Smooth muscle cell (in vitro differentiated cells): Measurements from ENCODE around the gene ALOX5. TPM values are rescaled to one million over a fixed set of nuclear protein-coding genes. Genes with fewer than 3 reads are reported as not detected.
"Not testable (repeated sequence)": the region's sequence is repeated elsewhere in the genome, so short reads cannot be mapped to it uniquely, and the experiment has no call there.

Experiments
- DNase-seq: peaks from one replicate; lab custom pipeline; 2025; ENCODE audit not compliant: unreplicated experiment; lab: John Stamatoyannopoulos, UW
- H2AFZ ChIP-seq: fragments of 200-600 bp; sonication (generic); 2 replicates; pipeline ENCODE4 v1.6.0; 2016; ENCODE audit warnings: antibody characterized with exemption, low read depth, mild to moderate bottlenecking
- H3F3A ChIP-seq: fragments of 200-600 bp; sonication (generic); 2 replicates; pipeline ENCODE4 v1.6.0; 2017; ENCODE audit warnings: antibody characterized with exemption, low read depth
- H3K27ac ChIP-seq: fragments of 200-600 bp; sonication (generic); 2 replicates; pipeline ENCODE4 v1.5.1; 2016; ENCODE audit warnings: low read depth, mild to moderate bottlenecking
- H3K27me3 ChIP-seq: fragments of 200-600 bp; sonication (generic); 2 replicates; pipeline ENCODE4 v1.6.1; 2016; ENCODE audit warnings: low read depth, mild to moderate bottlenecking
- H3K36me3 ChIP-seq: fragments of 200-600 bp; sonication (generic); 2 replicates; pipeline ENCODE4 v1.5.1; 2016; ENCODE audit warnings: low read depth
- H3K4me1 ChIP-seq: fragments of 200-600 bp; sonication (generic); 2 replicates; pipeline ENCODE4 v1.5.1; 2016; ENCODE audit warnings: low read depth
- H3K4me2 ChIP-seq: fragments of 200-600 bp; sonication (generic); 2 replicates; pipeline ENCODE4 v1.6.0; 2016; ENCODE audit warnings: mild to moderate bottlenecking
- H3K4me3 ChIP-seq: fragments of 200-600 bp; sonication (generic); 2 replicates; pipeline ENCODE4 v1.5.1; 2016; ENCODE audit warnings: mild to moderate bottlenecking
- H3K79me2 ChIP-seq: fragments of 200-600 bp; sonication (generic); 2 replicates; pipeline ENCODE4 v1.6.0; 2016; ENCODE audit warnings: low read depth, mild to moderate bottlenecking
- H3K9ac ChIP-seq: fragments of 200-600 bp; sonication (generic); 2 replicates; pipeline ENCODE4 v1.6.0; 2016; ENCODE audit warnings: low read depth
- H3K9me3 ChIP-seq: fragments of 200-600 bp; sonication (generic); replicated peaks from 2 replicates; pipeline ENCODE4 v1.5.1; 2016; ENCODE audit warnings: low read depth
- H4K20me1 ChIP-seq: fragments of 200-600 bp; sonication (generic); 2 replicates; pipeline ENCODE4 v1.6.0; 2016; ENCODE audit warnings: low read depth
- WGBS: methylation state at CpG from one replicate; pipeline ENCODE4 v1.1.7; 2016; ENCODE audit warnings: low lambda C conversion rate; 5-methylcytosine and 5-hydroxymethylcytosine counted together
- polyA plus RNA-seq: library from polyadenylated mRNA; unstranded; fragments of >200 nt; fragmentation: Nextera tagmentation; extraction: Ambion mirVana; gene quantifications from 2 replicates; pipeline ENCODE4 v1.2.1, GENCODE V29; 2016
- total RNA-seq: library from RNA; depleted of rRNA; stranded (reverse); fragments of >200 nt; gene quantifications from 2 replicates; pipeline ENCODE4 v1.2.3, GENCODE V29; 2014
- TF ChIP-seq, protein P1 (sequence below): fragments of 200-600 bp; sonication (generic); IDR thresholded peaks from 2 replicates; pipeline ENCODE4 v1.5.1; 2017; ENCODE audit warnings: borderline replicate concordance, mild to moderate bottlenecking, antibody characterized with exemption; ENCODE audit not compliant: insufficient read depth, poor library complexity, severe bottlenecking

The ALOX5 gene
- total and polyA plus RNA-seq, 2 experiments from 2014 or later = 0.18 TPM; not detected in 1

DNA sequence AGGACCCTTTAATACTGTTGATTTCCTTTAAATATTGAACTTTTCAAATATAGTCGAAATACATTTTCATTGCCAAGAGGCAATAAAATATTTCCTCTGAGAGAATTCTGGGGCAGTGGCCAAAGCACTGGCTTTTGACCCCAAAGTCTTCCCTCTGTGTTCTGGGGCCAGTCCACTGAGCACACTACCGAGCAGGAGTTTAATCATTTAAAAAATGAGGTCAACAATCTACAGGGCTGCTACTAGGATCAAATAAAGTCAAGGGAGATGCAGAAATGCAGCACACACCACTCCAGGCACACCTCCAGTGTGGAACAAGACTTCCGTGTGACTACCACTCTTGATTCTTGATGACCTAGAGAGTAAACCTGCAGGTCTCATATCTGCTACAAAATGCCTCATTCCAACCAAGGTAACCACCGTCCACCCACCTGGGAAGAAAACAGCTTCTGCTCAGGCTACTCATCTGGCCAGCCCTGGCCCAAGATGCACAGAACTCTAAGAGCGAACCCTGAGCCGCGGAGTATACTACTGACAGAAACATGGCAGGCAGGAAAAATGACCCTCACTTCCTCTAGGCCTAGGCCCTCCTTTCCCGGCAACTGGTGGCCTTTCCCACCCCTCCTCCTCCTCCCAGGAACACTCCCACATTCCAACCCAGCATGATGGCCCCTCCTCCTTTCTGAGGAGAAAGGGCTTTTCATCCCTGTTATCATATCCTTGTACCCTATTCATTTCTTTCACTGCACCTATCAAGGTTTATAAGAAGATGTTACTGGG, 97.7 kb downstream of the ALOX5 start:
- Histone ChIP-seq H3F3A (no peaks in the 10 kb centered on the region), H2AFZ (no peak overlapping the region), H3K4me2 (no peak overlapping the region), H3K27ac (peak overlapping the region; percentile 34), H3K27me3 (no peaks in the 10 kb centered on the region), H3K36me3 (no peaks in the 10 kb centered on the region), H4K20me1 (peaks cover 15% of the 10 kb centered on the region), H3K9me3 (no peaks in the 10 kb centered on the region), H3K4me1 (peaks cover 12% of the 10 kb centered on the region), H3K79me2 (no peaks in the 10 kb centered on the region), H3K4me3 (no peak overlapping the region), H3K9ac (no peak overlapping the region)
- 82% methylated on average over 8 of the region's 8 CpGs for WGBS
- TF ChIP-seq, protein P1, sequence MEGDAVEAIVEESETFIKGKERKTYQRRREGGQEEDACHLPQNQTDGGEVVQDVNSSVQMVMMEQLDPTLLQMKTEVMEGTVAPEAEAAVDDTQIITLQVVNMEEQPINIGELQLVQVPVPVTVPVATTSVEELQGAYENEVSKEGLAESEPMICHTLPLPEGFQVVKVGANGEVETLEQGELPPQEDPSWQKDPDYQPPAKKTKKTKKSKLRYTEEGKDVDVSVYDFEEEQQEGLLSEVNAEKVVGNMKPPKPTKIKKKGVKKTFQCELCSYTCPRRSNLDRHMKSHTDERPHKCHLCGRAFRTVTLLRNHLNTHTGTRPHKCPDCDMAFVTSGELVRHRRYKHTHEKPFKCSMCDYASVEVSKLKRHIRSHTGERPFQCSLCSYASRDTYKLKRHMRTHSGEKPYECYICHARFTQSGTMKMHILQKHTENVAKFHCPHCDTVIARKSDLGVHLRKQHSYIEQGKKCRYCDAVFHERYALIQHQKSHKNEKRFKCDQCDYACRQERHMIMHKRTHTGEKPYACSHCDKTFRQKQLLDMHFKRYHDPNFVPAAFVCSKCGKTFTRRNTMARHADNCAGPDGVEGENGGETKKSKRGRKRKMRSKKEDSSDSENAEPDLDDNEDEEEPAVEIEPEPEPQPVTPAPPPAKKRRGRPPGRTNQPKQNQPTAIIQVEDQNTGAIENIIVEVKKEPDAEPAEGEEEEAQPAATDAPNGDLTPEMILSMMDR = no peak
- DNase-seq = no peak

DNA sequence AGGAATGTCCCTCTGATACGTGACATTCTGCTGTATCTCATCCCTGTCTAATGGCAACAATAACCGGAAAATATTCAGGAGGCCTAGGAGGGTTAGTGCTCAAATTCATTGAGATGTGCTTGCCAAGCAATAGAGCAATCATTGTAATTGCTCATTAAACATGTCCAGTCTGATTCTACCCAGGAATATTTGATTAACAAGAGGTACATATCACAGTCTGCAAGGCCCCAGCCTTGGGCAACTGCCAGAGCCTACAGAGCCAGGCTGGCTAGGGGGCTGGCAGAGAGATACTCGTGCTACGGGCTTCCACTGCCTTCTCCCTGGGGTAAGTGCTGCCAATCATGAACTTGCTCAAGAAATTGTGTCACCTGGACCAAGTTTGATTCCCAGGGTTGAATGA, 99.1 kb downstream of the ALOX5 start:
- peaks cover 15% of the 10 kb centered on the region for H4K20me1 ChIP-seq
- WGBS = 92% methylated on average over 4 of the region's 4 CpGs

DNA sequence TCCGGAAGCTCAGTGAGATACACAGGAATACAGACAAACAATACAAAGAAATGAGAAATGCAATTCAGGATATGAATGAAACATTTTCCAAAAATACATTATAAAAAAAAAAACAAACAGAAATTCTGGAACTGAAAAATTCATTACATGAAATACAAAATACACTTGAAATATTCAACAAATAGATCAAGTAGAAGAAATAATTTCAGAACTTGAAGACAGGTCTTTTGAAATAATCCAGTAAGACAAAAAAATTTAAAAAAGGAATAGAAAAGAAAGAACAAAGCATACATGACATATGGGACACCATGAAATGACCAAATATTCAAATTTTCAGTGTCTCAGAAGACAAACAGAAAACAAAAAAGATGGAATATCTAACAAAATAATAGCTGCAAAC, 102.5 kb downstream of the ALOX5 start:
- no peaks in the 10 kb centered on the region for H3F3A ChIP-seq
- TF ChIP-seq, protein P1 = no peak
- H3K4me3 ChIP-seq = no peak overlapping the region
- peaks cover 4% of the 10 kb centered on the region for H3K4me1 ChIP-seq
- 100% methylated on average over 1 of the region's 1 CpG for WGBS
- no peak overlapping the region for H3K4me2 ChIP-seq
- no peak overlapping the region for H3K9ac ChIP-seq
- no peak overlapping the region for H2AFZ ChIP-seq
- H3K27me3 ChIP-seq = no peaks in the 10 kb centered on the region
- no peaks in the 10 kb centered on the region for H3K79me2 ChIP-seq
- no peaks in the 10 kb centered on the region for H3K36me3 ChIP-seq
- H3K9me3 ChIP-seq = no peaks in the 10 kb centered on the region
- H4K20me1 ChIP-seq = peaks cover 3% of the 10 kb centered on the region
- DNase-seq = no peak
- H3K27ac ChIP-seq = no peak overlapping the region

More for the DNA sequence above, 99.1 kb downstream of the ALOX5 start:
- Histone ChIP-seq H3K27ac (no peak overlapping the region), H3K9me3 (no peaks in the 10 kb centered on the region), H3K4me1 (peaks cover 12% of the 10 kb centered on the region), H3K36me3 (no peaks in the 10 kb centered on the region), H3K79me2 (no peaks in the 10 kb centered on the region), H3K4me3 (no peak overlapping the region), H3F3A (no peaks in the 10 kb centered on the region), H3K4me2 (no peak overlapping the region), H2AFZ (no peak overlapping the region), H3K27me3 (no peaks in the 10 kb centered on the region), H3K9ac (no peak overlapping the region)
- TF ChIP-seq, protein P1 = no peak
- DNase-seq = no peak

DNA sequence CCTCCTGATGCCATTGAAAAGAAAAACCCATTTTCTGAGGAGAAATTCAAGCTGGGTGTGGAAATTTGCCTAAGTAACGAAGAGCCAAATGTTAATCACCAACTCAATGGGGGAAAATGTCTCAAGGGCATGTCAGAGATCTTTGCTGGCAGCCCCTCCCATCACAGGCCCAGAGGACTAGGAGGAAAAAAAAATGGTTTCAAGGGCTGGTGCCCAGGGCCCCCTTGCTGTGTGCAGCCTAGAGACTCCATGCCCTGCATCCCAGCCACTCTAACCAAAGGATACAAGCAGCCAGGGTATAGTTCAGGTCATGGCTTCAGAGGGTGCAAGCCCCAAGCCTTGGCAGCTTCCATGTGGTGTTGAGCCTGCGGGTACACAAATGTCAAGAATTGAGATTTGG, 106.3 kb downstream of the ALOX5 start:
- no peak for DNase-seq
- WGBS = 91% methylated on average over 2 of the region's 2 CpGs
- no peaks in the 10 kb centered on the region for H3K9me3 ChIP-seq
- H3K27me3 ChIP-seq = no peaks in the 10 kb centered on the region
- H2AFZ ChIP-seq = no peak overlapping the region
- H3K4me2 ChIP-seq = no peak overlapping the region
- no peak overlapping the region for H3K4me3 ChIP-seq
- H3K9ac ChIP-seq = no peak overlapping the region
- H4K20me1 ChIP-seq = no peaks in the 10 kb centered on the region
- H3K27ac ChIP-seq = no peak overlapping the region
- no peaks in the 10 kb centered on the region for H3F3A ChIP-seq
- TF ChIP-seq, protein P1 = no peak
- no peaks in the 10 kb centered on the region for H3K4me1 ChIP-seq
- no peaks in the 10 kb centered on the region for H3K36me3 ChIP-seq
- H3K79me2 ChIP-seq = no peaks in the 10 kb centered on the region

DNA sequence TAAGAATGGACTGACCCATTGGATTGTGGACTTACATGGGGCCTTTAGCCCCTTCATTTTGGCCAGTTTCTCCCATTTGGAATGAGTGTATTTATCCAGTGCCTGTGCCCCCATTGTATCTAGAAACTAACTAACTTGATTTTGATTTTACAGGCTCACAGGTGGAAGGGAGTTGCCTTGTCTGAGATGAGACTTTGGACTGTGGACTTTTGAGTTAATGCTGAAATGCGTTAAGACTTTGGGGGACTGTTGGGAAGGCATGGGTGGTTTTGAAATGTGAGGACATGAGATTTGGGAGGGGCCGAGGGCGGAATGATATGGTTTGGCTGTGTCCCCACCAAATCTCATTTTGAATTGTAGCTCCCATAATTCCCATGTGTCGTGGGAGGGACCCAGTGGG, 107.1 kb downstream of the ALOX5 start:
- H3K4me1 ChIP-seq, H3K4me3 ChIP-seq, H3K4me2 ChIP-seq, H3K9ac ChIP-seq, DNase-seq, H3K27ac ChIP-seq, H3K79me2 ChIP-seq, H4K20me1 ChIP-seq, H3K27me3 ChIP-seq, H3F3A ChIP-seq, H3K9me3 ChIP-seq, H2AFZ ChIP-seq, H3K36me3 ChIP-seq: not testable (repeated sequence)
- WGBS = 90% methylated on average over 4 of the region's 4 CpGs
